Uterus (tissue), 4 donors: ENCODE data around the gene STK33. TPM values are rescaled to one million over a fixed set of nuclear protein-coding genes. Genes with fewer than 3 reads are reported as not detected.

Experiments used
- DNase-seq, 2 donors: peaks; one replicate each; pipeline ENCODE4 v3.0.0-alpha.2; 2019 to 2020
- H3K27ac ChIP-seq, 2 donors: fragments of 200-600 bp; sonication (generic); 1 replicate in 1 of 2; 2 replicates in 1 of 2; pipeline ENCODE4 v1.5.1; 2016 to 2018
- H3K27me3 ChIP-seq, 2 donors: fragments of 200-600 bp; sonication (generic); one replicate each; pipeline ENCODE4 v1.5.1; 2018 to 2019; ENCODE audit warnings: control low read depth in 1 of 2
- H3K36me3 ChIP-seq, 2 donors: fragments of 200-600 bp; sonication (generic); one replicate each; pipeline ENCODE4 v1.5.1; 2019; ENCODE audit warnings: control low read depth in 1 of 2
- H3K4me1 ChIP-seq, 2 donors: fragments of 200-600 bp; sonication (generic); one replicate each; pipeline ENCODE4 v1.5.1; 2018 to 2019; ENCODE audit warnings: control low read depth in 1 of 2
- H3K4me3 ChIP-seq, 2 donors: fragments of 200-600 bp; sonication (generic); 1 replicate in 1 of 2; 2 replicates in 1 of 2; pipeline ENCODE4 v1.5.1; 2018 to 2019; ENCODE audit warnings: mild to moderate bottlenecking in 1 of 2
- H3K9me3 ChIP-seq, 2 donors: fragments of 200-600 bp; sonication (generic); one replicate each; pipeline ENCODE4 v1.5.1; 2019; ENCODE audit warnings: control low read depth in 1 of 2
- POLR2A ChIP-seq, 2 donors: fragments of 450-650 bp; IDR thresholded peaks; one replicate each; pipeline ENCODE4 v1.6.1; 2016; ENCODE audit warnings: antibody characterized with exemption in 2 of 2, mild to moderate bottlenecking in 1 of 2, moderate library complexity in 1 of 2
- intact Hi-C: fragments of 100-400 bp; cut with DNase I; formaldehyde crosslinking; loops from one replicate; pipeline ENCODE4 v1.15.1; 2023; ENCODE audit warnings: low total_unique reads
- small RNA-seq: library from RNA; depleted of rRNA; stranded (forward); fragments of <200 nt; gene quantifications from one replicate; pipeline ENCODE3, GENCODE V24; 2016
- total RNA-seq, 4 donors: library from RNA; depleted of rRNA in 3 of 4; stranded (reverse); fragments of >200 nt in 3 of 4; gene quantifications; one replicate each; pipeline versions ENCODE4 v1.1.0 to v1.2.4, GENCODE V29; 2014 to 2023
- TF ChIP-seq, protein P1 (sequence below), 4 experiments: fragments of 200-600 bp in 2 of 4; fragments of 450-650 bp in 2 of 4; sonication (generic) in 2 of 4; IDR thresholded peaks; one replicate each; pipeline ENCODE4 v1.5.1; 2016 to 2019; ENCODE audit warnings: antibody characterized with exemption in 4 of 4, mild to moderate bottlenecking in 2 of 4, moderate library complexity in 1 of 4
- donor health status: DM: yes; HTN: yes; CAD: no.

STK33 gene
- total RNA-seq, 4 donors from 2014 or later = 12.4 to 30.7 (median 30.2) TPM

DNA sequence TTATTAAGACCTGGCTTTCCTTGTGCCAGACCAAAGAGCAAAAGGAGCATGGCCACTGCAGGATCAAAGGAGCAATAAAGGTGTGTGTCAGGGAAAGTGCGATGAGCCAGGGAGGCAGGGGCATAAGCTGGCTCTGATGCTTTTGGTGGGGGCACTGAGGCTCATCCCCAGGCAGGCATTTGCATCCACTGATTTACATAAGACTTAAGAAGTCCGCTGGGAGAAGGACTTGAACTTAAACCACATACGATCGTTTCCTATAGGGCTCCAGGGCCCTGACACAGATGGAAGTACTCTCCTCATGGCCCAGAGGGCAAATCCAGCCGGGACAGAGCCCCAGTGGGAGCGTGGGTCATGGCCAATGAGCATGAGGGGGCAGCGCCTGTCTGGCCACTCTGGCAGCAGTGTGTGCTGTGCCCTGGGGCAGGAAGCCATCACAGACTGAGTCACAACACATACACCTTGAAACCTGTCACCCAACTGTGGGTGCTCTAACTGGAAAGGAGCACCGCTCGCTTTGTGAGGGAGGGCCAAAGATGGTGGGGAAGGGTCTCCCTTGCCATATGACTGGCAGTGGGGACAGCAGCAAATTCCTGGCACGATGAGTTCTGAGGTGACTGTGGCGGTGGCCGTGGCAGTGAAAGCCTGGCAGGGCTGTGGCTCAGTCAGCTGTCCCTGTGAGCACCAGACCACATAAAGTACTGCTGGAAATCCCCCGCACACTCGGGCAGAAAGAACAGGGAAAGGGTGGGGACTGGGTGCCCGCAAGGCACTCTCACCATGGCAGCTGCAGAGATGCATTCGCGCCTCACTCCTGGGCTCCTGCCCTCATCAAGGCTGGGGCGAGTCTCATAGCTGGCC is 251.0 kb downstream of the STK33 start:
- no peak overlapping the region for H3K4me3 ChIP-seq
- H3K27me3 ChIP-seq = no peaks in the 10 kb centered on the region
- TF ChIP-seq, protein P1, sequence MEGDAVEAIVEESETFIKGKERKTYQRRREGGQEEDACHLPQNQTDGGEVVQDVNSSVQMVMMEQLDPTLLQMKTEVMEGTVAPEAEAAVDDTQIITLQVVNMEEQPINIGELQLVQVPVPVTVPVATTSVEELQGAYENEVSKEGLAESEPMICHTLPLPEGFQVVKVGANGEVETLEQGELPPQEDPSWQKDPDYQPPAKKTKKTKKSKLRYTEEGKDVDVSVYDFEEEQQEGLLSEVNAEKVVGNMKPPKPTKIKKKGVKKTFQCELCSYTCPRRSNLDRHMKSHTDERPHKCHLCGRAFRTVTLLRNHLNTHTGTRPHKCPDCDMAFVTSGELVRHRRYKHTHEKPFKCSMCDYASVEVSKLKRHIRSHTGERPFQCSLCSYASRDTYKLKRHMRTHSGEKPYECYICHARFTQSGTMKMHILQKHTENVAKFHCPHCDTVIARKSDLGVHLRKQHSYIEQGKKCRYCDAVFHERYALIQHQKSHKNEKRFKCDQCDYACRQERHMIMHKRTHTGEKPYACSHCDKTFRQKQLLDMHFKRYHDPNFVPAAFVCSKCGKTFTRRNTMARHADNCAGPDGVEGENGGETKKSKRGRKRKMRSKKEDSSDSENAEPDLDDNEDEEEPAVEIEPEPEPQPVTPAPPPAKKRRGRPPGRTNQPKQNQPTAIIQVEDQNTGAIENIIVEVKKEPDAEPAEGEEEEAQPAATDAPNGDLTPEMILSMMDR (IDR thresholded peaks at IDR 0.05) = no peak
- TF ChIP-seq POLR2A (IDR thresholded peaks at IDR 0.05) = no peak
- no peaks in the 10 kb centered on the region for H3K36me3 ChIP-seq
- no peak overlapping the region for H3K27ac ChIP-seq
- intact Hi-C loops = no loop called here
- no peaks in the 10 kb centered on the region for H3K9me3 ChIP-seq
- DNase-seq = no peak
- no peaks in the 10 kb centered on the region for H3K4me1 ChIP-seq

DNA sequence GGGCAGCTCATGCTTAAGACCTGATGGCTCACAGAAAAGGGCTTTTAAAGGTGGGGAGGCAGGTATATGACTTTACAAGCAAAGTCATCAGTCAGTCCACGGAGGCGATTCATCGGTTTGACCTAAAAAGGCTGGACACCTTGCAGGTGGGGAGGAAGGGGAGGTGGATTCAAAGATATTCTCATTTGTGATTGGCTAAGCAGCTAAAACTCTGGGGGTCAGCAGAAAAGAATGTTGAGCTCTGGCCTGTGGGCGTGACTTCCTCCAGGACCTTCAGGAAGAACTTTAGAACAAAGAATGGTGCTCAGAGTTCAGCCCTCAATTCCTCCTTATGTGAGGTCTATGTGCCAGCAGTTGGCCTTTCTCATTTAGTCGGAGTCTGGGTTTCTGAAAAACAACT is 252.0 kb downstream of the STK33 start:
- H3K4me1 ChIP-seq = no peaks in the 10 kb centered on the region
- TF ChIP-seq POLR2A (IDR thresholded peaks at IDR 0.05) = no peak
- TF ChIP-seq, protein P1 (IDR thresholded peaks at IDR 0.05) = no peak
- intact Hi-C loops = no loop called here
- H3K27ac ChIP-seq = no peak overlapping the region
- no peaks in the 10 kb centered on the region for H3K27me3 ChIP-seq
- H3K4me3 ChIP-seq = no peak overlapping the region
- H3K9me3 ChIP-seq = no peaks in the 10 kb centered on the region
- H3K36me3 ChIP-seq = no peaks in the 10 kb centered on the region
- DNase-seq = no peak

Small RNAs within 50 kb of the gene (small RNA-seq; reads per million reads assigned to genes)
- not detected for gene RF00601

Other genes starting within 250 kb of the STK33 start
- 10 to 100 TPM in 2 of 4 donors, 1 to 10 TPM in 2; 7.4 to 18.2 (median 10.5) TPM for gene TRIM66, start 88.4 kb upstream of the STK33 start, total RNA-seq
- gene RPL27A, start 88.6 kb upstream of the STK33 start, total RNA-seq = 1,000 to 10,000 TPM in 2 of 4 donors, 100 to 1,000 TPM in 2; 505 to 3,151 (median 1,895) TPM